Astrocyte (in vitro differentiated cells and primary cell): ENCODE results near the gene CNTN6. TPM values are rescaled to one million over a fixed set of nuclear protein-coding genes. Genes with fewer than 3 reads are reported as not detected.

Experiments
- DNase-seq: peaks from one replicate; pipeline ENCODE4 v3.0.0-alpha.2; 2010; ENCODE audit warnings: low read depth
- FAIRE-seq: peaks from 2 replicates; lab custom pipeline; 2011; peaks lifted over from hg19 to GRCh38; lab: Jason Lieb, UNC
- H2AFZ ChIP-seq: 2 replicates; pipeline ENCODE4 v1.6.0; 2012; ENCODE audit warnings: low read depth, low read length, inconsistent platforms
- H3K27ac ChIP-seq: 2 replicates; pipeline ENCODE4 v1.5.1; 2011; ENCODE audit warnings: low read depth, low read length, inconsistent platforms
- H3K27me3 ChIP-seq: 2 replicates; pipeline ENCODE4 v1.6.0; 2011; ENCODE audit warnings: low read length, inconsistent platforms; ENCODE audit not compliant: insufficient read depth
- H3K36me3 ChIP-seq: 2 replicates; pipeline ENCODE4 v1.5.1; 2011; ENCODE audit warnings: low read length, inconsistent platforms; ENCODE audit not compliant: insufficient read depth
- H3K4me1 ChIP-seq: 2 replicates; pipeline ENCODE4 v1.5.1; 2011; ENCODE audit warnings: low read length, inconsistent platforms; ENCODE audit not compliant: insufficient read depth
- H3K4me2 ChIP-seq: 2 replicates; pipeline ENCODE4 v1.6.0; 2012; ENCODE audit warnings: low read length, inconsistent platforms
- H3K4me3 ChIP-seq: 2 replicates; pipeline ENCODE4 v1.5.1; 2011; ENCODE audit warnings: low read depth, mild to moderate bottlenecking, low read length, inconsistent platforms; ENCODE audit not compliant: insufficient read depth
- H3K79me2 ChIP-seq: 2 replicates; pipeline ENCODE4 v1.6.0; 2012; ENCODE audit warnings: mild to moderate bottlenecking, low read length, inconsistent platforms; ENCODE audit not compliant: insufficient read depth
- H3K9ac ChIP-seq: 2 replicates; pipeline ENCODE4 v1.6.0; 2012; ENCODE audit warnings: mild to moderate bottlenecking, low read length, inconsistent platforms
- H3K9me3 ChIP-seq: 2 replicates; pipeline ENCODE4 v1.5.1; 2012; ENCODE audit warnings: low read depth, mild to moderate bottlenecking, low read length, inconsistent platforms; ENCODE audit not compliant: insufficient read depth
- H4K20me1 ChIP-seq: 2 replicates; pipeline ENCODE4 v1.6.0; 2012; ENCODE audit warnings: low read length, inconsistent platforms; ENCODE audit not compliant: insufficient read depth
- H3K27ac Mint-ChIP-seq: one replicate; pipeline ENCODE4 v1.8.0; 2021; ENCODE audit warnings: mild to moderate bottlenecking, mixed read lengths; ENCODE audit not compliant: unreplicated experiment
- H3K27me3 Mint-ChIP-seq: one replicate; pipeline ENCODE4 v1.8.0; 2021; ENCODE audit warnings: low read depth, mixed read lengths; ENCODE audit not compliant: unreplicated experiment
- H3K36me3 Mint-ChIP-seq: one replicate; pipeline ENCODE4 v1.8.0; 2021; ENCODE audit warnings: low read depth, mixed read lengths; ENCODE audit not compliant: unreplicated experiment
- H3K4me1 Mint-ChIP-seq: one replicate; pipeline ENCODE4 v1.8.0; 2021; ENCODE audit warnings: low read depth, mixed read lengths; ENCODE audit not compliant: unreplicated experiment
- H3K4me3 Mint-ChIP-seq: one replicate; pipeline ENCODE4 v1.8.0; 2021; ENCODE audit warnings: mild to moderate bottlenecking, moderate library complexity, mixed read lengths; ENCODE audit not compliant: unreplicated experiment
- H3K9me3 Mint-ChIP-seq: one replicate; pipeline ENCODE4 v1.8.0; 2021; ENCODE audit warnings: mild to moderate bottlenecking, mixed read lengths; ENCODE audit not compliant: unreplicated experiment
- CTCF ChIP-seq: IDR thresholded peaks from 2 replicates; pipeline ENCODE4 v1.5.1; 2011; ENCODE audit warnings: low read depth, mild to moderate bottlenecking, inconsistent platforms, low read length, moderate library complexity; ENCODE audit not compliant: insufficient read depth
- EZH2 ChIP-seq: IDR thresholded peaks from 2 replicates; pipeline ENCODE4 v1.6.1; 2012; ENCODE audit warnings: mild to moderate bottlenecking, low read length, inconsistent platforms; ENCODE audit not compliant: insufficient read depth
- total RNA-seq: library from RNA; stranded (reverse); gene quantifications from 2 replicates; pipeline ENCODE4 v1.2.1, GENCODE V29; 2021

CNTN6 gene
- total RNA-seq, 1 donor from 2014 or later: not detected

GRCh38 chr3:1068985-1069384, 23.8 kb upstream of the CNTN6 start:
- Mint-ChIP-seq H3K36me3 (no peaks in the 10 kb centered on the region), H3K4me3 (no peak overlapping the region), H3K27ac (no peak overlapping the region), H3K4me1 (no peaks in the 10 kb centered on the region), H3K9me3 (no peaks in the 10 kb centered on the region), H3K27me3 (no peaks in the 10 kb centered on the region)
- no peaks in the 10 kb centered on the region for H3K79me2 ChIP-seq
- H3K4me1 ChIP-seq: no peaks in the 10 kb centered on the region
- H3K27me3 ChIP-seq: no peaks in the 10 kb centered on the region
- no peak for TF ChIP-seq CTCF
- TF ChIP-seq EZH2: no peak
- no peak overlapping the region for H3K4me2 ChIP-seq
- no peaks in the 10 kb centered on the region for H4K20me1 ChIP-seq
- H3K27ac ChIP-seq: no peak overlapping the region
- H3K4me3 ChIP-seq: no peak overlapping the region
- H3K9ac ChIP-seq: no peak overlapping the region
- H2AFZ ChIP-seq: no peak overlapping the region
- H3K36me3 ChIP-seq: no peaks in the 10 kb centered on the region
- DNase-seq: no peak
- H3K9me3 ChIP-seq: no peaks in the 10 kb centered on the region
- no peak for FAIRE-seq

GRCh38 chr3:1072041-1072440, 20.8 kb upstream of the CNTN6 start:
- Histone ChIP-seq H4K20me1 (no peaks in the 10 kb centered on the region), H3K4me3 (no peak overlapping the region), H3K9ac (no peak overlapping the region), H3K27me3 (no peaks in the 10 kb centered on the region), H3K4me1 (no peaks in the 10 kb centered on the region), H3K27ac (no peak overlapping the region), H3K4me2 (no peak overlapping the region), H3K79me2 (no peaks in the 10 kb centered on the region), H2AFZ (no peak overlapping the region), H3K36me3 (no peaks in the 10 kb centered on the region), H3K9me3 (no peaks in the 10 kb centered on the region)
- Mint-ChIP-seq H3K4me1 (no peaks in the 10 kb centered on the region), H3K4me3 (no peak overlapping the region), H3K36me3 (no peaks in the 10 kb centered on the region), H3K27ac (no peak overlapping the region), H3K27me3 (no peaks in the 10 kb centered on the region), H3K9me3 (no peaks in the 10 kb centered on the region)
- FAIRE-seq: no peak
- no peak for DNase-seq
- TF ChIP-seq CTCF: no peak
- TF ChIP-seq EZH2: no peak

- no peaks in the 10 kb centered on the region for H3K27me3 Mint-ChIP-seq
- no peak overlapping the region for H2AFZ ChIP-seq
- H3K9me3 ChIP-seq: no peaks in the 10 kb centered on the region
- H3K4me3 ChIP-seq: no peak overlapping the region
- H3K4me1 Mint-ChIP-seq: no peaks in the 10 kb centered on the region
- H3K79me2 ChIP-seq: no peaks in the 10 kb centered on the region
- TF ChIP-seq EZH2 (no peak), CTCF (no peak)
- FAIRE-seq: no peak
- H3K9me3 Mint-ChIP-seq: no peaks in the 10 kb centered on the region
- H4K20me1 ChIP-seq: no peaks in the 10 kb centered on the region
- no peak overlapping the region for H3K27ac ChIP-seq
- H3K27ac Mint-ChIP-seq: no peak overlapping the region
- no peak overlapping the region for H3K4me3 Mint-ChIP-seq
- H3K4me2 ChIP-seq: no peak overlapping the region
- H3K27me3 ChIP-seq: no peaks in the 10 kb centered on the region
- no peak overlapping the region for H3K9ac ChIP-seq
- no peaks in the 10 kb centered on the region for H3K4me1 ChIP-seq
- no peaks in the 10 kb centered on the region for H3K36me3 Mint-ChIP-seq
- no peak for DNase-seq
- no peaks in the 10 kb centered on the region for H3K36me3 ChIP-seq
These were observed 13.2 kb upstream of the CNTN6 start for GRCh38 chr3:1079662-1080061.
